Heart right ventricle (tissue), 16 donors: ENCODE results near the gene EGFL6. TPM values are rescaled to one million over a fixed set of nuclear protein-coding genes. Genes with fewer than 3 reads are reported as not detected.
"Not testable (repeated sequence)": the region's sequence is repeated elsewhere in the genome, so short reads cannot be mapped to it uniquely, and the experiment has no call there.

Experiments
- ATAC-seq, 8 donors: fragments of 200-7000 bp; cut with Tn5 transposase; one replicate each; pipeline ENCODE4 v1.9.1; 2020; ENCODE audit warnings: mild to moderate bottlenecking in 8 of 8, moderate library complexity in 8 of 8, moderate number of reproducible peaks in 1 of 8
- DNase-seq, 2 donors: peaks; one replicate each; pipeline ENCODE4 v3.0.0-alpha.2; 2020
- H3K27ac ChIP-seq, 10 donors: fragments of 200-600 bp; sonication (generic) in 2 of 10; one replicate each; pipeline versions ENCODE4 v1.5.0 to v1.8.0; 2020 to 2022; ENCODE audit warnings: mild to moderate bottlenecking in 3 of 10
- H3K27me3 ChIP-seq, 7 donors: fragments of 200-600 bp; one replicate each; pipeline ENCODE4 v1.8.0; 2021 to 2022; ENCODE audit warnings: mild to moderate bottlenecking in 2 of 7
- H3K36me3 ChIP-seq, 9 donors: fragments of 200-600 bp; sonication (generic) in 1 of 9; one replicate each; pipeline versions ENCODE4 v1.5.0 to v1.8.0; 2020 to 2022; ENCODE audit warnings: mild to moderate bottlenecking in 2 of 9
- H3K4me1 ChIP-seq, 9 donors: fragments of 200-600 bp; sonication (generic) in 1 of 9; one replicate each; pipeline versions ENCODE4 v1.5.0 to v1.8.0; 2020 to 2022; ENCODE audit warnings: mild to moderate bottlenecking in 4 of 9
- H3K4me3 ChIP-seq, 10 donors: fragments of 200-600 bp; sonication (generic) in 2 of 10; one replicate each; pipeline versions ENCODE4 v1.5.0 to v1.8.0; 2020 to 2022; ENCODE audit warnings: mild to moderate bottlenecking in 7 of 10, moderate library complexity in 2 of 10
- H3K9me3 ChIP-seq, 11 donors: fragments of 200-600 bp in 10 of 11; sonication (generic) in 2 of 11; one replicate each; pipeline versions ENCODE4 v1.5.0 to v1.8.0; 2013 to 2022; ENCODE audit warnings: mild to moderate bottlenecking in 2 of 11, control low read depth in 1 of 11, moderate library complexity in 1 of 11
- CTCF ChIP-seq, 9 donors: fragments of 200-600 bp; sonication (generic) in 2 of 9; IDR thresholded peaks; one replicate each; pipeline versions ENCODE4 v1.5.0 to v1.8.0; 2021 to 2022; ENCODE audit warnings: antibody characterized with exemption in 9 of 9, mild to moderate bottlenecking in 5 of 9, moderate library complexity in 1 of 9
- WGBS, 2 donors: extraction: QIAGEN DNeasy Blood & Tissue Kit; methylation state at CpG; one replicate each; pipeline ENCODE4 v1.1.7; 2013; ENCODE audit warnings: inconsistent platforms in 1 of 2; 5-methylcytosine and 5-hydroxymethylcytosine counted together
- intact Hi-C, 10 donors: fragments of 100-400 bp; cut with DNase I; formaldehyde crosslinking; loops; one replicate each; pipeline versions ENCODE4 v1.11.1 to v1.14.2; 2022
- polyA plus RNA-seq, 2 donors: library from polyadenylated mRNA; stranded (reverse); fragments of 200-250 nt; gene quantifications; one replicate each; pipeline ENCODE4 v1.2.3, GENCODE V29; 2013
- total RNA-seq, 10 donors: library from RNA; stranded (reverse); fragmentation: NEBNext Ultra II Directional in 3 of 10; extraction: Animal tissue kit (Norgen Biotek cat#: 25700) in 3 of 10; gene quantifications; one replicate each; pipeline versions ENCODE4 v1.2.1 to v1.2.4, GENCODE V29; 2021 to 2023
- donor health status: Arrhythmogenic right ventricular cardiomyopathy.
- donor health status: ischemic (EF 13 %, LVEDD 7.1; RV severe dilation, severe dysfunction).
- donor health status: healthy with polysubstance abuse.
- donor health status: DM: no; HTN: yes; CAD: no.
- donor health status: DM: no; HTN: no; CAD: no.
- donor health status: ischemic (EF 25% LVEDD 6.9; RV normal size, moderate dysfunction).
- donor health status: ischemic (EF 25% LVEDD 5.7; RV mildly dilated, moderate dysfunction).
- donor health status: healthy.
- donor health status: DM: yes; HTN: yes; CAD: no.
- donor health status: Ischemic cardiomyopathy.
- donor health status: ischemic (EF 35%, LVEDD 5.7; RV mildly dilated, moderate dysfunction).
- donor health status: nonischemic (EF 11% LVEDD 7.7; RV severe dilation, severe dysfunction).
- donor health status: DM: yes; HTN: yes; CAD: no.
- donor health status: PGD.
- donor health status: ischemic (EF 29% LVEDD 5.4; RV normal size, mild dysfunction).
- donor health status: nonischemic (EF 23%, LVEDD 6.1; RV moderate dilation, normal function).

EGFL6 gene
- total and polyA plus RNA-seq, 12 donors: 0.11 TPM; not detected in 11

GRCh38 chrX:13647709-13648212 lies 78.4 kb downstream of the EGFL6 start:
- Histone ChIP-seq H3K27ac (peak overlapping the region in 6 of 10 donors; percentile 35 to 78 (median 56)), H3K36me3 (no peaks in the 10 kb centered on the region), H3K9me3 (no peaks in the 10 kb centered on the region), H3K27me3 (peaks cover 0 to 68% (median 0%) of the 10 kb centered on the region in 7 donors), H3K4me1 (peaks cover 0 to 27% (median 5%) of the 10 kb centered on the region in 9 donors), H3K4me3 (no peak overlapping the region)
- DNase-seq (peak; percentile 14 to 43), ATAC-seq (peak; percentile 19 to 82 (median 76))
- 26 to 27% methylated on average over 8 of the region's 8 CpGs for WGBS, 2 donors
- no peak for TF ChIP-seq CTCF (IDR thresholded peaks at IDR 0.05)
- intact Hi-C loops: loop anchor here in 9 of 10 donors (2.0 to 10.0 kb wide), 4 partner anchors 133 to 700 kb away; no protein-coding TSS in a partner anchor

- Histone ChIP-seq H3K27ac (peak overlapping the region in 4 of 10 donors; percentile 56 to 78 (median 59)), H3K27me3 (peaks cover 0 to 74% (median 0%) of the 10 kb centered on the region in 7 donors), H3K4me1 (peaks cover 0 to 27% (median 5%) of the 10 kb centered on the region in 9 donors)
- intact Hi-C loops: loop anchor here in 7 of 10 donors (5.0 to 10.0 kb wide), 3 partner anchors 134 to 701 kb away; no protein-coding TSS in a partner anchor
- not testable (repeated sequence) for H3K36me3 ChIP-seq, H3K4me3 ChIP-seq, H3K9me3 ChIP-seq, ATAC-seq, DNase-seq
- WGBS, 2 donors: 94 to 96% methylated on average over 2 of the region's 2 CpGs
Measured at GRCh38 chrX:13648336-13648735, 78.9 kb downstream of the EGFL6 start.

DNA sequence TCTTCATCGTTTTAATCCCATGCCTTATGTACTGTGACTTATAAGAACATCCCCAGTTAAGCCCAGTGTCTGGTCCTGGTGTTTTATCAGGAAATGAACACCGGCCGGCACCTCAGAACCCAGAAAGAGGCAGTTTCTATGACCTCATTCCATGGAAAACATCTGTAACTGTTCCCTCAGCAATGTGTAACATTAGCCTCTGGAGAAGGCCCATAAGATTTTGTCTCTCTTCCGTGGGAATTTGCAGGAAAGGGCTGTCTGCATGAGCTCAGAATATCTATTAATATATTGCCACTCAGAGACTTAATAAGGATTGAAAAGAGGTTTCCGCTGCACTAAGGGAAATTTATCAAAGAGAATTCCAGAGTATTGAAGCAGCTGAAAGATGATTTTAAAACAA lies 80.4 kb downstream of the EGFL6 start:
- Histone ChIP-seq H3K27me3 (peaks cover 0 to 66% (median 0%) of the 10 kb centered on the region in 7 donors), H3K27ac (peak overlapping the region in 4 of 10 donors; percentile 25 to 58 (median 53)), H3K4me1 (peaks cover 0 to 36% (median 12%) of the 10 kb centered on the region in 9 donors), H3K4me3 (no peak overlapping the region), H3K36me3 (no peaks in the 10 kb centered on the region), H3K9me3 (no peaks in the 10 kb centered on the region)
- WGBS, 2 donors: 62 to 74% methylated on average over 5 of the region's 5 CpGs
- DNase-seq: peak in 1 of 2 donors; percentile 6
- TF ChIP-seq CTCF (IDR thresholded peaks at IDR 0.05): no peak
- intact Hi-C loops: loop anchor here in 9 of 10 donors (5.0 to 10.0 kb wide), 6 partner anchors 82 to 703 kb away; partner anchors contain the start of genes OFD1 (in 2 of the 9), TRAPPC2 (in 2 of the 9) and GEMIN8 (in 1 of the 9)
- no peak for ATAC-seq

DNA sequence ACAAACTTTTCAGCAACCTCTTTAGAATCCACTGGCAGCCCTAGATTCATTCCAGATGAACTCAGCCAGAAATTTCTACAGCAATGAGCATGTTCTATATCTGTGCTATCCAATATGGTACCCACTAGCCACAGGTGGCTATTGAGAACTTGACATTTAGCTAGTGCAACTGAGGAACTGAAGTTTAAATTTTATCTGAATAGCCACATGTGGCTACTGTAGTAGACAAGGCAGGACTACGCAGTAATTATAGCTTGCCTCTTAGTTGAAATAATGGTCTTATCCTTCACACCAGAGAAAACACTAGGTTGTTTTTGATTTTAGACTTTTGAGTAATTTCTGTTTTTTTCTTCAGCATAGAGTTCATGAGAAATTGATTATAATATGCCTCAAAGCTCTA lies 80.9 kb downstream of the EGFL6 start:
- peaks cover 0 to 61% (median 0%) of the 10 kb centered on the region in 7 donors for H3K27me3 ChIP-seq
- DNase-seq (no peak), ATAC-seq (no peak)
- 100% methylated on average over 1 of the region's 1 CpG for WGBS, 2 donors
- H3K4me1 ChIP-seq: peaks cover 0 to 36% (median 12%) of the 10 kb centered on the region in 9 donors
- intact Hi-C loops: loop anchor here in 4 of 10 donors (5.0 to 10.0 kb wide), 3 partner anchors 82 to 374 kb away; partner anchors contain the start of genes OFD1 (in 2 of the 4), TRAPPC2 (in 2 of the 4) and GEMIN8 (in 1 of the 4)
- TF ChIP-seq CTCF (IDR thresholded peaks at IDR 0.05): no peak
- H3K9me3 ChIP-seq: no peaks in the 10 kb centered on the region
- no peak overlapping the region for H3K4me3 ChIP-seq
- H3K36me3 ChIP-seq: no peaks in the 10 kb centered on the region
- peak overlapping the region in 3 of 10 donors; percentile 48 to 58 (median 58) for H3K27ac ChIP-seq
